Body of pancreas (tissue), 4 donors: Measurements from ENCODE around the gene LGALS4.
"Not testable (repeated sequence)": the region's sequence is repeated elsewhere in the genome, so short reads cannot be mapped to it uniquely, and the experiment has no call there.

ENCODE experiments used
- CTCF ChIP-seq, 7 experiments: fragments of 450-650 bp in 4 of 7; fragments of 200-600 bp in 3 of 7; sonication (generic) in 3 of 7; IDR thresholded peaks; one replicate each; pipeline ENCODE4 v1.5.1; 2016 to 2019; ENCODE audit warnings: antibody characterized with exemption in 7 of 7
- POLR2A ChIP-seq, 3 donors: fragments of 450-650 bp; IDR thresholded peaks; one replicate each; pipeline ENCODE4 v1.6.1; 2016; ENCODE audit warnings: antibody characterized with exemption in 3 of 3, mild to moderate bottlenecking in 2 of 3

GRCh38 chr19:38791451-38792064 lies 21.2 kb downstream of the LGALS4 start:
- not testable (repeated sequence) for TF ChIP-seq CTCF, POLR2A (IDR thresholded peaks at IDR 0.05)
